Upper lobe of left lung (tissue), 4 donors: ENCODE results near the gene TSPEAR.

ENCODE experiments used
- CTCF ChIP-seq, 6 experiments: fragments of 450-650 bp in 4 of 6; fragments of 200-600 bp in 2 of 6; sonication (generic) in 2 of 6; IDR thresholded peaks; one replicate each; pipeline ENCODE4 v1.5.1; 2016 to 2019; ENCODE audit warnings: antibody characterized with exemption in 6 of 6
- EP300 ChIP-seq, 4 donors: sonication (generic); formaldehyde crosslinking; IDR thresholded peaks; one replicate each; pipeline ENCODE4 v1.5.1; 2017; ENCODE audit warnings: antibody characterized with exemption in 4 of 4, control low read depth in 2 of 4
- POLR2AphosphoS5 ChIP-seq, 2 donors: sonication (generic); formaldehyde crosslinking; IDR thresholded peaks; one replicate each; pipeline ENCODE4 v1.5.1; 2017; ENCODE audit warnings: antibody characterized with exemption in 2 of 2

- no peak for TF ChIP-seq CTCF (IDR thresholded peaks at IDR 0.05)
- TF ChIP-seq EP300 (IDR thresholded peaks at IDR 0.05): no peak
- TF ChIP-seq POLR2AphosphoS5 (IDR thresholded peaks at IDR 0.05): no peak
Observed at GRCh38 chr21:44515359-44516165, 195.8 kb downstream of the TSPEAR start.
